Pons (tissue), 1 donor: ENCODE results near the gene DCTPP1.
A peak's percentile ranks its signal among the peaks of the same experiment; 100 is the strongest.

Experiments
- DNase-seq: peaks from one replicate; pipeline ENCODE4 v3.0.0-alpha.2; 2016; ENCODE audit warnings: low spot score

DCTPP1 gene

GRCh38 chr16:30381291-30382041 lies 48.4 kb downstream of the DCTPP1 start:
- DNase-seq: no peak

GRCh38 chr16:30380803-30381208 lies 49.0 kb downstream of the DCTPP1 start:
- DNase-seq: no peak

- DNase-seq: no peak
Measured at GRCh38 chr16:30380072-30380802, 49.6 kb downstream of the DCTPP1 start.

GRCh38 chr16:30379158-30379783 lies 50.6 kb downstream of the DCTPP1 start:
- no peak for DNase-seq

- DNase-seq: peak; percentile 98
Measured at GRCh38 chr16:30378236-30379157, 51.3 kb downstream of the DCTPP1 start.

- peak; percentile 92 for DNase-seq
Measured at GRCh38 chr16:30377812-30378235, 52.0 kb downstream of the DCTPP1 start.

GRCh38 chr16:30377050-30377811 lies 52.6 kb downstream of the DCTPP1 start:
- peak; percentile 58 for DNase-seq

GRCh38 chr16:30376461-30376902 lies 53.3 kb downstream of the DCTPP1 start:
- DNase-seq: no peak

- no peak for DNase-seq
Measured at GRCh38 chr16:30375864-30376263, 54.0 kb downstream of the DCTPP1 start.

- DNase-seq: no peak
Measured at GRCh38 chr16:30374538-30374937, 55.3 kb downstream of the DCTPP1 start, which contains the start of gene MYL11. Gene MYL11, plus strand, starts transcription at chr16:30374802. Its CDS starts 56 bp downstream, at chr16:30374858.
